OCI-LY1 (cell line): ENCODE measurements around the gene PPP1R15B.

Experiments used
- CTCF ChIP-seq: fragments of 200-600 bp; sonication (generic), shearing (Covaris generic); IDR thresholded peaks from 2 replicates; pipeline ENCODE4 v1.5.1; 2017; ENCODE audit warnings: mild to moderate bottlenecking, antibody characterized with exemption, low read length, moderate library complexity, mixed read lengths
- EZH2 ChIP-seq: fragments of 200-600 bp; sonication (generic), shearing (Covaris generic); IDR thresholded peaks from 2 replicates; pipeline ENCODE4 v1.8.0; 2017; ENCODE audit warnings: borderline replicate concordance, mixed run types, mild to moderate bottlenecking, antibody characterized with exemption, low read length, moderate library complexity, mixed read lengths

GRCh38 chr1:204438628-204439027 lies 27.0 kb upstream of the PPP1R15B start:
- TF ChIP-seq CTCF: no peak
- TF ChIP-seq EZH2: no peak
